K562 (cell line): ENCODE results near the gene LYAR. TPM values are rescaled to one million over a fixed set of nuclear protein-coding genes. Genes with fewer than 3 reads are reported as not detected.

ENCODE experiments used
- CUX1 ChIP-seq: fragments of 200-800 bp; sonication (Bioruptor generic); IDR thresholded peaks from 2 replicates; pipeline ENCODE4 v1.6.1; 2016; ENCODE audit warnings: missing genetic modification characterization, missing compliant biosample characterization
- DEAF1 ChIP-seq: fragments of 450-650 bp; formaldehyde crosslinking; IDR thresholded peaks from 2 replicates; pipeline ENCODE4 v1.4.0; 2020; ENCODE audit warnings: mild to moderate bottlenecking, moderate library complexity
- PATZ1 ChIP-seq: fragments of 250-450 bp; sonication (Bioruptor Pico); IDR thresholded peaks from 2 replicates; pipeline ENCODE4 v1.5.0; 2020; ENCODE audit warnings: mild to moderate bottlenecking, borderline replicate concordance
- POLR3G ChIP-seq: IDR thresholded peaks from 2 replicates; pipeline ENCODE4 v1.6.1; 2011; ENCODE audit not compliant: insufficient read length, insufficient replicate concordance; ENCODE audit errors: extremely low read depth
- RERE ChIP-seq: sonication (generic); formaldehyde crosslinking; IDR thresholded peaks from 2 replicates; pipeline ENCODE4 v1.8.0; 2023; ENCODE audit warnings: missing genetic modification reagents, mild to moderate bottlenecking, borderline replicate concordance
- SMARCA4 ChIP-seq: fragments of 450-650 bp; IDR thresholded peaks from 2 replicates; pipeline ENCODE4 v1.6.1; 2016
- SMARCB1 ChIP-seq: IDR thresholded peaks from 2 replicates; pipeline ENCODE4 v1.6.1; 2011; ENCODE audit warnings: improper control_type of control experiment, low read depth; ENCODE audit not compliant: insufficient read length
- ZNF143 ChIP-seq: sonication (generic); formaldehyde crosslinking; IDR thresholded peaks from 2 replicates; pipeline ENCODE4 v1.9.0; 2022; ENCODE audit warnings: mild to moderate bottlenecking, missing genetic modification reagents
- ZNF280B ChIP-seq: fragments of 250-450 bp; sonication (Bioruptor Pico); IDR thresholded peaks from 2 replicates; pipeline ENCODE4 v1.5.1; 2021; ENCODE audit warnings: mild to moderate bottlenecking
- polyA plus RNA-seq, 8 experiments: library from polyadenylated mRNA; depleted of rRNA in 4 of 8; stranded (reverse) in 5 of 8; unstranded in 3 of 8; fragments of >200 nt; fragmentation: Nextera tagmentation in 2 of 8; fragmentation: Illumina TruSeq in 1 of 8; extraction: Ambion mirVana in 2 of 8; extraction: Trizol in 1 of 8; gene quantifications; 2 replicates each; pipeline versions ENCODE4 v1.2.1 to v1.2.3, GENCODE V29; 2011 to 2014; ENCODE audit warnings: inconsistent platforms in 1 of 8, missing spikeins in 1 of 8
- total RNA-seq, 7 experiments: library from RNA; depleted of rRNA in 6 of 7; stranded (reverse); fragments of >200 nt in 6 of 7; fragmentation: Illumina TruSeq in 2 of 7; extraction: Trizol in 2 of 7; gene quantifications; 2 replicates each; pipeline versions ENCODE4 v1.2.1 to v1.2.3, GENCODE V29; 2011 to 2021; ENCODE audit warnings: low replicate concordance in 1 of 7

The LYAR gene
- total and polyA plus RNA-seq, 9 of the 15 experiments (the other 6 are each of a cell fraction or from before 2014, with no cell fraction given), result 28.3 to 172 (median 127) TPM

- TF ChIP-seq DEAF1 (CRISPR knock-in tag) (no peak), ZNF143 (CRISPR knock-in tag) (no peak), SMARCA4 (no peak), POLR3G (no peak), PATZ1 (CRISPR knock-in tag) (no peak), ZNF280B (CRISPR knock-in tag) (no peak), CUX1 (CRISPR knock-in tag) (no peak), SMARCB1 (no peak), RERE (CRISPR knock-in tag) (no peak)
Observed at GRCh38 chr4:4248029-4248884, 41.7 kb downstream of the LYAR start, which contains the start of gene TMEM128 (continued).
